IPS-15b (cell line): Measurements from ENCODE around the gene SPINK4.

Experiments
- H3K27me3 ChIP-seq: one replicate; pipeline ENCODE4 v1.6.1; 2013; ENCODE audit warnings: low read length; ENCODE audit not compliant: control insufficient read depth, insufficient read depth
- H3K36me3 ChIP-seq: one replicate; pipeline ENCODE4 v1.6.1; 2013; ENCODE audit warnings: low read length; ENCODE audit not compliant: control insufficient read depth, insufficient read depth
- H3K4me1 ChIP-seq: one replicate; pipeline ENCODE4 v1.6.1; 2013; ENCODE audit warnings: mild to moderate bottlenecking, low read length; ENCODE audit not compliant: control insufficient read depth, insufficient read depth
- H3K4me3 ChIP-seq: one replicate; pipeline ENCODE4 v1.5.1; 2013; ENCODE audit warnings: low read depth, low read length
- H3K9ac ChIP-seq: one replicate; pipeline ENCODE4 v1.6.1; 2013; ENCODE audit warnings: low read depth, mild to moderate bottlenecking, low read length
- H3K9me3 ChIP-seq: one replicate; pipeline ENCODE4 v1.6.1; 2013; ENCODE audit warnings: mild to moderate bottlenecking, low read length; ENCODE audit not compliant: control insufficient read depth, insufficient read depth

Gene SPINK4, protein sequence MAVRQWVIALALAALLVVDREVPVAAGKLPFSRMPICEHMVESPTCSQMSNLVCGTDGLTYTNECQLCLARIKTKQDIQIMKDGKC

DNA sequence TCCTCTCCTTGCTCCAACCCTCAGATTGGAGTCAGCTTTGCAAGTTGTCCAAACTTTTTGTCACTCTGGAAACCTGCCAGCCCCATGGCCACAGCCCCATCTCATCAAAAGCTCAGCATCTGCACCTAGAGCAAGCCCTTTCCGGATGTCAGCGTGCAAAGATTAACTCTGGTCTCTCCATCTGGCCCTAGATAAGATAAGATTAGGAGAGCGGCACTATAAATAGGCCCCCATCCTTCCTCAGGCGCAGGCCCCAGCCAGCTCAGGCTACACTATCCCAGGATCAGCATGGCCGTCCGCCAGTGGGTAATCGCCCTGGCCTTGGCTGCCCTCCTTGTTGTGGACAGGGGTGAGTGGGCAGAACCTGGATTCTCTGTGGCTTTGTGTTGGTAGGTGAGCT lies at the start of gene SPINK4:
TSS of gene SPINK4 (plus strand) at position 247 of the 400 bp plus-strand sequence. CDS start at position 289, 42 bp downstream.
- Histone ChIP-seq H3K9ac (no peak within 1 kb of the TSS), H3K4me3 (no peak within 1 kb of the TSS), H3K4me1 (no peaks in the 10 kb centered on the region), H3K36me3 (no peaks in the 10 kb centered on the region), H3K9me3 (no peaks in the 10 kb centered on the region), H3K27me3 (peaks cover 3% of the 10 kb centered on the region)

DNA sequence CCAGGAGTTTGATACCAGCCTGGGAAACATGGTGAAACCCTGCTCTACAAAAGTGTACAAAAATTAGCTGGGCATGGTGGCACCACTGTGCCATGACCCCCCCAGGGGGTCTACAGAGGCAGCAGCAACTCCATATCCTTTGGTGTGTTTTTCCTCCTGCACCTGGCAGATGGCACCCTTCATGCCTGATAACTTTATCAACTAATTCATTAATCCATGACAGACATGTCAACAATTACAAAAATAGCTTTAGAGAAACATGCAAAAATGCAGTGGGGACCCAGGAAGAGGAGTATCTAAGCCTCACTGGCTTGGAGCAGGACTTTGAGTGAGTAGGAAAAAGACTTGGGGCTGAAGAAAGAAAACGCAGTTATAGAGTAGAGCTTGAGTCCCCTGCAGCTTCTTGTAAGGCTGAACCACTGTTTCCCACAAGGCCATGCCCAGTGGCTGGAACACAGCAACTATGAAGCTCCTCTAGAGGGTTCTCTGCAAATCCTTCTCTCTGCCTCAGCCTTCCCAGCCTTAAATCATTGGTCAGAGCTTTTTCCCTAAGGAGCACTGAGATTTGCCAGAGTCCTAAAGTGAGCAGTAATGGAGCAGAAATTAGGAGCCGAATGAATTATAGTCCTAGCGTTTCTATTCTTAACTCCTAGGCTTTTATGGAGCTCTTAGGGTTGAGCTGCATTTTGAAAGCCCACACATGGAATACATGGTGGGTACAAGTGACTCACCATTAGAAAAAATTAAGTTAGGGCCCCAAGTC lies 47.3 kb upstream of the SPINK4 start:
- H3K36me3 ChIP-seq: no peaks in the 10 kb centered on the region
- H3K9ac ChIP-seq: no peak overlapping the region
- H3K27me3 ChIP-seq: no peaks in the 10 kb centered on the region
- no peak overlapping the region for H3K4me3 ChIP-seq
- H3K9me3 ChIP-seq: no peaks in the 10 kb centered on the region
- H3K4me1 ChIP-seq: no peaks in the 10 kb centered on the region

DNA sequence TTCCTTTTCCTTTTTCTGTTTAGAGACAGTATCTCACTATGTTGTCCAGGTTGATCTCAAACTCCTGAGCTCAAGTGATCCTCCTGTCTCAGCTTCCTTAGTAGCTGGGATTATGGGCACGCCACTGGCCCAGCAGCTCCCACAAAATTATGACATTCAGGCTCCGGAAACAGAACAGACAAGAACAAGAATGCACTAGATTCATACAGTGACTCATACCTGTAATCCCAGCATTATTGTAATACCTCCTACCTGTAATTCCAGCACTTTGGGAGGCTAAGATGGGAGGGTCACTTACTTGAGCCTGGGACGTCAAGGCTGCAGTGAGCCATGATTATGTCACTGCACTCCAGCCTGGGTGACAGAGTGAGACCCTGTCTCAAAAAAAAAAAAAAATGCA lies 46.1 kb upstream of the SPINK4 start:
- Histone ChIP-seq H3K9me3 (no peaks in the 10 kb centered on the region), H3K9ac (no peak overlapping the region)

DNA sequence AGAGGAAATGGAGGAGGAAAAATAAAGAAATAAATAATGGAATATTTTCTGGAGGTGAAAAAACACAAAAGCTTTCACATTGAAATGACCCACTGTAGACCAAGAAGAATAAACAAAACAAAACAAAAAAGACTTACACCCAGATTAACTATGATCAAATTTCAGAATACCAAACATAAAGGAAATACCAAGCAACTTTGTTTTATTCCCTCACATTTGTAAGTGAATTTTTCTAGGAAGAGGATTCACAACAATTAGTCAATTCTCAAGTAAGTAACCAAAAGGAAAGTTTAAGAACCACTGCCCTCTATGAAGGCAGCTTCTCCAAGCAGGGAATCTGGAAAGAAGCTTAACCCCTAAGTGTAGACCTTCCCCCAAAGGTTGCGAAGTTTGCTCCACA lies 43.2 kb upstream of the SPINK4 start:
- H3K9me3 ChIP-seq: no peaks in the 10 kb centered on the region
- no peak overlapping the region for H3K9ac ChIP-seq
- H3K27me3 ChIP-seq: no peaks in the 10 kb centered on the region
- no peaks in the 10 kb centered on the region for H3K4me1 ChIP-seq
- no peaks in the 10 kb centered on the region for H3K36me3 ChIP-seq
- no peak overlapping the region for H3K4me3 ChIP-seq

More for the DNA sequence above, 46.1 kb upstream of the SPINK4 start:
- H3K4me3 ChIP-seq: no peak overlapping the region
- H3K36me3 ChIP-seq: no peaks in the 10 kb centered on the region
- no peaks in the 10 kb centered on the region for H3K27me3 ChIP-seq
- H3K4me1 ChIP-seq: no peaks in the 10 kb centered on the region

DNA sequence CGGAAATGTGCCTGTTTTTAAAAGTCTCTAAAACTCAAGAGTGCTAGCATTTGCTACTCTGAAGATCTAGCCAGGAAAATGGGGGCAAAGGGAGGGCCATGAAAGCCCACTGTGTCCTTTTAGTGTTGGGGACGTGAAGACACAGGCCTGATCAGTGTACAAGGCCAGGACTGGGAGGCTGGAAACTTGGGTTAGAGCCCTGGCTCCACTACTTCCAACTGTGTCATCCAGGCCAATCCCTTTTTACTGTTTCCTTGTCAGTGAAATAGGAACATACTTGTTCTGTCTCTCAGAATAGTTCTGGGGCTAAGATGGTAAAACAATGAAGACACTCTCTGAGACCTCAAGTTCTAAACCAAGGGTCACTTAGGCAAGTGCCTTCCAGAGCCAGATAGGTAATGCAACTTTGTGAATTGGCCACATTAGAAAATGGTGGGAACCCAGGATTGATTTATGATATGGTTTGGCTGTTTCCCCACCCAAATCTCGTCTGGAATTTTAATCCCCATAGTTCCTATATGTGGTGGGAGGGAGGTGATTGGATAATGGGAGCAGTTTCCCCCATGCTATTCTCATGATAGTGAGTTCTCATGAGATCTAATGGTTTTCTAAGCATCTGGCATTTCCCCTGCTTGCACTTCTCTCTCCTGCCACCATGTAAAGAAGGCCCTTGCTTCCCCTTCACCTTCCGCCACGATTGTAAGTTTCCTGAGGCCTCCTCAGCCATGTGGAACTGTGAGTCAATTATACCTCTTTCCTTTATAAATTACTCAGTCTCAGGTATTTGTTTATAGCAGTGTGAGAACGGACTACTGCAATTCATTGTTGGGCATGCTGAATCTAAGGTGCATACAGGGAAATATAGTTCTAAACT lies 42.5 kb upstream of the SPINK4 start:
- Histone ChIP-seq H3K4me1 (no peaks in the 10 kb centered on the region), H3K36me3 (no peaks in the 10 kb centered on the region), H3K27me3 (no peaks in the 10 kb centered on the region), H3K9ac (no peak overlapping the region), H3K4me3 (no peak overlapping the region), H3K9me3 (no peaks in the 10 kb centered on the region)

DNA sequence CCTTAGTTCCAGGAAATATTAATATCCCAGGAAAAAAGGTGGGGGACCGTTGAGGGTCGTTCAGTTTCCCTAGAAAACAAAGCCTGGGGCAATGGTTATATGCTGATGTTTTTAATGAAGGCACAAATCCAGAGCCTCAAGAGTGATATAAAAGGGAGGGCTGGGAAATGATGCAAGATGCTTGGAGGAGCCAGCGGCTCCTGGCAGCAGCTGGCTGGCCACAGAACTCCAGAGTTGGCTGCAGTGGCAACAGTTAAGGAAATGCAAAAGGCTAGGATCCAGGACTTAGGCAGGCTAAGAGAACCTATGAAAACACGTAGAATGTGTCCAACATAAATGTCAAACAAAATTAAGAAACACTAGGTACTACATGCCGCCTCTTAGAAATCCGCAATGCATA lies 41.8 kb upstream of the SPINK4 start:
- H3K4me1 ChIP-seq: no peaks in the 10 kb centered on the region

DNA sequence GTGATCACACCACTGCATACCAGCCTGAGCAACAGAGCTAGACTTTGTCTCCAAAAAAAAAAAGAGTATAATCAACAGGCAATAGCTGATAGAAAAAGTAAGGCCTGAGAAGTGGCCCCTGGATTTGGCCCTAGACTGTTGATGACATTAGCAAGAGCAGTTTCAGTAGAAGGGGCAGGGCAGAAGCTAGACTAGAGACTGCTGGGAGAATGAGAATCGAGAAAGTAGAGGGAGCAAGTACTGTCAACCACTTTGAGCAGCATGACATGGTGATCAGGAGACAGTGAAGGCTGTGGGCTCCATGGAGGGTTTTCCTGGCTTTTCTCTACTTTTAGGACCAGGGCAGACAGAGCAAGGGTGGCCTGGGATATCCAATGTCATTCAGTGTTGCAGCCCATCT lies 37.9 kb upstream of the SPINK4 start:
- no peaks in the 10 kb centered on the region for H3K27me3 ChIP-seq
- H3K9me3 ChIP-seq: no peaks in the 10 kb centered on the region

More for the DNA sequence above, 41.8 kb upstream of the SPINK4 start:
- Histone ChIP-seq H3K9ac (no peak overlapping the region), H3K27me3 (no peaks in the 10 kb centered on the region), H3K9me3 (no peaks in the 10 kb centered on the region), H3K36me3 (no peaks in the 10 kb centered on the region), H3K4me3 (no peak overlapping the region)

DNA sequence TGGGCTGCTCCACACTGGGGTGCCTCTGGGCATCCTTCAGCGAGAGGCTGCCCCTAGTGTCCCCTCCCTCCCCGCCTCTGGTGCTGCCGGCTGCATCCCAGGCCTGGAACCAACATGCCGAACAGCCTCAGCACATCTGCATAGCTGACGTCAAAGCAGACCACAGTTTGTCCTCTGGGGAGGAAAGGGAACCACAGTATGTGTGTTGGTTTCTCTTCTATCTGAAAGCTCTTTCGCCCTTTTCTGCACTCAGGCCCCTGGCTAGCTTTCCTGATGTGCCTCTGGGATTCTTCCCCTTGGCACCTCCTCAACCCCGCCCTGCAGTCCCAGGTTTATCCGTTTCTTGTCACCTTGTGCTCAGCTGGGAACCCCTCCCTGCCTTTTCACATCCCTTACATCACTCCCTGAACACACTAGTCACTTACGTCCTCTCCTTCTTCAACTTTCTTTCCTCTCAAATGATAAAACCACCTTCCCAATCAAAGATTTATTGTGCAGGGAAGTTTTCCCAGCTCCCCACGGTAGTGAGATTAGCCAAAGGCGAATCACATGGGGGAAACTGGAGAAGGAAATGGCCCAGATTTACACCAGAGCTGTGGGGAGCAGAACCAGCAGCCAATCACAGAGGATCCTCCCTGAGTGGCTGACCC lies 37.3 kb upstream of the SPINK4 start:
- Histone ChIP-seq H3K4me3 (no peak overlapping the region), H3K9ac (no peak overlapping the region), H3K9me3 (no peaks in the 10 kb centered on the region)

More for the DNA sequence above, 37.9 kb upstream of the SPINK4 start:
- Histone ChIP-seq H3K9ac (no peak overlapping the region), H3K4me3 (no peak overlapping the region), H3K4me1 (no peaks in the 10 kb centered on the region), H3K36me3 (no peaks in the 10 kb centered on the region)

DNA sequence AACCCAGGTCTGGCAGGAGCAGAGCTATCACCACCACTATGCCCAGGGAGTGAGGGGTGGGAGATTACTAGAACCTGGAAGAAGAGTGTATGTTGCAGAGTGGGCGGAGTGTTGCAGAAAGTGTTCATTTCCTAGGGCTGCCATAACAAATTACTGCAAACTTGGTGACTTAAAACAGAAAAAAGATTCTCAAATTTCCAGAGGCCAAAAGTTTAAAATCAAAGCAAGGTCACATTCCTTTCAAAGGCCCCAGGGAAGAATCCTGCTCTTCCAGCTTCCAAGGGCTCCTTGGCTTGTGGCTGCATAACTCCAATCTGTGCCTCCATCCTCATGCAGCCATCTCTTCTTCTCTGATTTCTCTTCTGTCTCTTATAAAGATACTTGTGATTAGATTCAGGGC lies 30.6 kb upstream of the SPINK4 start:
- H3K9ac ChIP-seq: no peak overlapping the region
- H3K36me3 ChIP-seq: no peaks in the 10 kb centered on the region
- no peaks in the 10 kb centered on the region for H3K4me1 ChIP-seq
- H3K27me3 ChIP-seq: no peaks in the 10 kb centered on the region
- no peaks in the 10 kb centered on the region for H3K9me3 ChIP-seq
- H3K4me3 ChIP-seq: no peak overlapping the region

More for the DNA sequence above, 37.3 kb upstream of the SPINK4 start:
- Histone ChIP-seq H3K4me1 (no peaks in the 10 kb centered on the region), H3K36me3 (no peaks in the 10 kb centered on the region), H3K27me3 (no peaks in the 10 kb centered on the region)

DNA sequence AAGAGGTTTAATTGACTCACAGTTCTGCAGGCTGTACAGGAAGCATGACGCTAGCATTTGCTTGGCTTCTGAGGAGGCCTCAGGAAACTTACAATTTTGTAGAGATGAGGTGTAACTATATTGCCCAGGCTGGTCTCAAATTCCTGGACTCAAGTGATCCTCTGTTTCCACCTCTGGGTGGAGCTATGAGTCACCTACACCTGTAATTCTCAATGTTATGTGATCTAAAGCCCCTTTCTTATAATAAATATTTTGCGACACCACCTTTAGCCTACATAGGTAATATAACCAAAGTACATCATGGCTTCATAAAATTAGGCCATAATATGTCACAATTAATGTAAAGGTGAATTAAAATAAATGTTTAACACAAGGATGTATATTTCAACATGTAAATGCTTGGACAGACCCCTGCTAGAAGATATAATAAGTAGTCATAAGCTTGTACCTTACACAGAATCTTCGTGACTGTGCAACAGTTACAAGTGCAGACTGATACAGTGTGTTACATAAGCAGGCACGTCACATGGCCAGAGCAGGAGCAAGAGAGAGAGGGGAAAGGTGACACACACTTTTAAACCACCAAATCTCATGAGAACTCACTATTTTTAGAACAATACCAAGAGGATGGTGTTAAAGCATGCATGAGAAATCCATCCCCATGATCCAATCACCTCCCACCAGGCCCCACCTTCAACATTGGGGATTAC lies 29.8 kb upstream of the SPINK4 start:
- no peaks in the 10 kb centered on the region for H3K36me3 ChIP-seq
- no peaks in the 10 kb centered on the region for H3K27me3 ChIP-seq
- H3K4me1 ChIP-seq: no peaks in the 10 kb centered on the region
- H3K9me3 ChIP-seq: no peaks in the 10 kb centered on the region
- no peak overlapping the region for H3K4me3 ChIP-seq
- H3K9ac ChIP-seq: no peak overlapping the region
